Prostate gland (tissue), 2 donors: ENCODE data around the gene SPATA7. TPM values are rescaled to one million over a fixed set of nuclear protein-coding genes. Genes with fewer than 3 reads are reported as not detected.

ENCODE experiments used
- DNase-seq: peaks from one replicate; pipeline ENCODE4 v3.0.0-alpha.2; 2019; ENCODE audit warnings: low spot score
- H3K27ac ChIP-seq, 2 donors: fragments of 200-600 bp; sonication (generic); 2 replicates each; pipeline ENCODE4 v1.5.1; 2017 to 2019
- H3K27me3 ChIP-seq: fragments of 200-600 bp; sonication (generic); replicated peaks from 2 replicates; pipeline ENCODE4 v1.5.1; 2019; ENCODE audit not compliant: insufficient read depth
- H3K36me3 ChIP-seq, 2 donors: fragments of 200-600 bp; sonication (generic); 1 replicate in 1 of 2; 2 replicates in 1 of 2; pipeline versions ENCODE4 v1.5.1 to v1.8.1; 2017 to 2019
- H3K4me1 ChIP-seq: fragments of 200-600 bp; sonication (generic); replicated peaks from 2 replicates; pipeline ENCODE4 v1.5.1; 2019
- H3K4me3 ChIP-seq, 2 donors: fragments of 200-600 bp; sonication (generic); 2 replicates each; pipeline ENCODE4 v1.5.1; 2017 to 2019
- H3K9me3 ChIP-seq: fragments of 200-600 bp; sonication (generic); 2 replicates; pipeline ENCODE4 v1.5.1; 2017
- CTCF ChIP-seq, 4 experiments: fragments of 200-600 bp in 2 of 4; fragments of 450-650 bp in 2 of 4; sonication (generic) in 2 of 4; IDR thresholded peaks; 1 replicate in 3 of 4; 2 replicates in 1 of 4; pipeline ENCODE4 v1.5.1; 2016 to 2019; ENCODE audit warnings: antibody characterized with exemption in 4 of 4, mild to moderate bottlenecking in 2 of 4, moderate library complexity in 2 of 4
- POLR2A ChIP-seq: fragments of 450-650 bp; IDR thresholded peaks from one replicate; pipeline ENCODE4 v1.6.1; 2016; ENCODE audit warnings: antibody characterized with exemption, mild to moderate bottlenecking
- POLR2AphosphoS5 ChIP-seq: sonication (generic); formaldehyde crosslinking; IDR thresholded peaks from one replicate; pipeline ENCODE4 v1.6.1; 2017; ENCODE audit warnings: antibody characterized with exemption
- WGBS: methylation state at CpG from one replicate; pipeline ENCODE4 v1.1.5; 2018; 5-methylcytosine and 5-hydroxymethylcytosine counted together
- intact Hi-C: fragments of 100-400 bp; cut with DNase I; formaldehyde crosslinking; loops from one replicate; pipeline ENCODE4 v1.14.2; 2022
- total RNA-seq, 2 donors: library from RNA; depleted of rRNA; stranded (reverse); fragments of >200 nt; gene quantifications; one replicate each; pipeline ENCODE4 v1.1.0, GENCODE V29; 2016

The SPATA7 gene
- total RNA-seq, 2 donors from 2014 or later = 13.1 to 21.4 TPM

- H3K36me3 ChIP-seq = no peaks in the 10 kb centered on the region
- TF ChIP-seq POLR2AphosphoS5 (no peak), POLR2A (no peak), CTCF (IDR thresholded peaks at IDR 0.05) (no peak)
- peak overlapping the region; percentile 77 to 87 for H3K27ac ChIP-seq
- WGBS = 8% methylated on average over 3 of the region's 3 CpGs
- H3K27me3 ChIP-seq = no peaks in the 10 kb centered on the region
- no peaks in the 10 kb centered on the region for H3K4me1 ChIP-seq
- intact Hi-C loops = loop anchor here (5.0 to 10.0 kb wide), 4 partner anchors 168 to 440 kb away; no protein-coding TSS in a partner anchor
- no peak for DNase-seq
- no peaks in the 10 kb centered on the region for H3K9me3 ChIP-seq
- peak overlapping the region; percentile 65 to 80 for H3K4me3 ChIP-seq
Measured at GRCh38 chr14:88384718-88385117, 739 bp upstream of the SPATA7 start.

GRCh38 chr14:88386256-88386794 is 868 bp downstream of the SPATA7 start:
- 37% methylated on average over 9 of the region's 9 CpGs for WGBS
- no peaks in the 10 kb centered on the region for H3K27me3 ChIP-seq
- H3K4me3 ChIP-seq = peak overlapping the region; percentile 65 to 80
- TF ChIP-seq POLR2A (no peak), POLR2AphosphoS5 (no peak), CTCF (IDR thresholded peaks at IDR 0.05) (no peak)
- no peaks in the 10 kb centered on the region for H3K36me3 ChIP-seq
- no peak for DNase-seq
- H3K9me3 ChIP-seq = no peaks in the 10 kb centered on the region
- no peaks in the 10 kb centered on the region for H3K4me1 ChIP-seq
- peak overlapping the region; percentile 77 to 87 for H3K27ac ChIP-seq
- intact Hi-C loops = loop anchor here (5.0 to 10.0 kb wide), 3 partner anchors 166 to 442 kb away; no protein-coding TSS in a partner anchor

- intact Hi-C loops = loop anchor here (5.0 to 10.0 kb wide), 3 partner anchors 163 to 444 kb away; no protein-coding TSS in a partner anchor
- 88% methylated on average over 6 of the region's 6 CpGs for WGBS
Measured at GRCh38 chr14:88388741-88389282, 3.4 kb downstream of the SPATA7 start.

GRCh38 chr14:88392609-88393008 is 7.2 kb downstream of the SPATA7 start:
- Histone ChIP-seq H3K4me3 (no peak overlapping the region), H3K9me3 (no peaks in the 10 kb centered on the region), H3K36me3 (no peaks in the 10 kb centered on the region), H3K27me3 (no peaks in the 10 kb centered on the region), H3K4me1 (no peaks in the 10 kb centered on the region), H3K27ac (no peak overlapping the region)
- TF ChIP-seq POLR2A (no peak), CTCF (IDR thresholded peaks at IDR 0.05) (no peak), POLR2AphosphoS5 (no peak)
- 96% methylated on average over 2 of the region's 2 CpGs for WGBS
- intact Hi-C loops = no loop called here
- DNase-seq = no peak

More at GRCh38 chr14:88388741-88389282, 3.4 kb downstream of the SPATA7 start:
- no peak for DNase-seq
- no peaks in the 10 kb centered on the region for H3K27me3 ChIP-seq
- H3K9me3 ChIP-seq = no peaks in the 10 kb centered on the region
- H3K36me3 ChIP-seq = no peaks in the 10 kb centered on the region
- no peaks in the 10 kb centered on the region for H3K4me1 ChIP-seq
- no peak for TF ChIP-seq POLR2A
- TF ChIP-seq CTCF (IDR thresholded peaks at IDR 0.05) = no peak
- TF ChIP-seq POLR2AphosphoS5 = no peak
- H3K27ac ChIP-seq = no peak overlapping the region
- no peak overlapping the region for H3K4me3 ChIP-seq

- H3K4me1 ChIP-seq = no peaks in the 10 kb centered on the region
- H3K36me3 ChIP-seq = no peaks in the 10 kb centered on the region
- H3K4me3 ChIP-seq = no peak overlapping the region
- TF ChIP-seq POLR2AphosphoS5 = no peak
- TF ChIP-seq CTCF (IDR thresholded peaks at IDR 0.05) = no peak
- no peak for TF ChIP-seq POLR2A
- DNase-seq = no peak
- H3K27ac ChIP-seq = no peak overlapping the region
- intact Hi-C loops = no loop called here
- no peaks in the 10 kb centered on the region for H3K9me3 ChIP-seq
- 92% methylated on average over 5 of the region's 5 CpGs for WGBS
- H3K27me3 ChIP-seq = no peaks in the 10 kb centered on the region
Measured at GRCh38 chr14:88411039-88411438, 25.6 kb downstream of the SPATA7 start.
